Measurements from ENCODE around the gene CHD5. TPM values are rescaled to one million over a fixed set of nuclear protein-coding genes. Genes with fewer than 3 reads are reported as not detected.

Gene CHD5
- total and polyA plus RNA-seq, 2 of the 4 experiments (the other 2 are of a cell fraction) = under 0.01 to 0.09 TPM

- Histone ChIP-seq H3K9me1 (ENCODE audit: insufficient read depth, low read length) (no peaks in the 10 kb centered on the region), H3K79me1 (ENCODE audit: low read depth in 1 of 2, low read length in 2 of 2) (no peaks in the 10 kb centered on the region), H2AFZ (replicated peaks; ENCODE audit: low read length, poor library complexity) (no peak overlapping the region), H3K14ac (replicated peaks; ENCODE audit: low read depth, low read length) (no peak overlapping the region), H2BK20ac (ENCODE audit: low read depth, low read length) (no peak overlapping the region), H2BK120ac (ENCODE audit: low read depth, low read length) (no peak overlapping the region), H3K4me3 (ENCODE audit: insufficient read depth, low read depth, low read length) (no peak overlapping the region), H4K5ac (ENCODE audit: low read depth, low read length) (no peak overlapping the region), H2AK9ac (replicated peaks; ENCODE audit: low read depth, low read length, poor library complexity) (no peak overlapping the region), H2BK5ac (ENCODE audit: low read depth, low read length, poor library complexity, severe bottlenecking) (no peak overlapping the region), H3K9ac (ENCODE audit: low read depth, low read length) (no peak overlapping the region), H3K27me3 (ENCODE audit: control insufficient read depth, insufficient read depth, low read length) (peaks cover 31% of the 10 kb centered on the region; the same call in 1 of the 2 replicates), H4K91ac (ENCODE audit: insufficient read depth, low read depth, low read length) (no peak overlapping the region), H3K23ac (ENCODE audit: low read depth, low read length) (no peak overlapping the region), H3K56ac (ENCODE audit: extremely low read depth, insufficient read depth, low read length) (no peak overlapping the region), H3K9me3 (ENCODE audit: control insufficient read depth, insufficient read depth, low read length) (no peaks in the 10 kb centered on the region), H2AK5ac (ENCODE audit: low read depth, low read length) (no peak overlapping the region), H3K18ac (ENCODE audit: low read depth, low read length) (no peak overlapping the region), H3K27ac (ENCODE audit: insufficient read depth, low read length) (no peak overlapping the region), H3K4me1 (ENCODE audit: control insufficient read depth, insufficient read depth, low read length) (no peaks in the 10 kb centered on the region; the same call in 1 of the 2 replicates), H3K4ac (ENCODE audit: low read depth, low read length) (no peak overlapping the region), H3K36me3 (ENCODE audit: control insufficient read depth, insufficient read depth, low read length) (no peaks in the 10 kb centered on the region), H4K20me1 (ENCODE audit: insufficient read depth, low read length) (no peaks in the 10 kb centered on the region), H4K8ac (ENCODE audit: low read depth in 2 of 2, low read length in 2 of 2) (no peak overlapping the region), H2BK15ac (ENCODE audit: low read depth, low read length) (no peak overlapping the region), H3K4me2 (ENCODE audit: low read depth, low read length) (no peak overlapping the region)
- 58% methylated on average over 13 of the region's 22 CpGs; no CpG with 5 or more reads in 1 of the 2 experiments for WGBS, 2 experiments (ENCODE audit: extremely low coverage in 2 of 2, insufficient read length in 1 of 2)
- intact Hi-C loops (cut with micrococcal nuclease) = loop anchor here (2.0 kb wide), 1 partner anchor 84 kb away; no protein-coding TSS in a partner anchor
- ATAC-seq (ENCODE audit: low read depth) (no peak), DNase-seq (no peak)
- POLR2A ChIA-PET (ENCODE audit: unreplicated experiment) = no interaction called here
- no TSS peak for BruUV-seq (replicated peaks)
- no peak for TF ChIP-seq SMC3 (IDR thresholded peaks at IDR 0.05; ENCODE audit: low read depth, low read length)
- dilution Hi-C loops (cut with HindIII; ENCODE audit: low sequenced_read_pairs, unreplicated experiment) = no loop called here
- in situ Hi-C loops (cut with MboI; ENCODE audit: low sequenced_read_pairs) = no loop called here
- CTCF ChIA-PET = no interaction called here
Measured at GRCh38 chr1:6103111-6103853, 76.8 kb downstream of the CHD5 start.

Measured in IMR-90 (cell line).